DND-41 (cell line): ENCODE results near the gene OCSTAMP.

Experiments
- ATAC-seq: fragments of 200-7000 bp; cut with Tn5 transposase; 3 replicates; pipeline ENCODE4 v1.9.1; 2021; ENCODE audit warnings: low read depth; ENCODE audit not compliant: insufficient read depth
- DNase-seq: peaks from one replicate; pipeline ENCODE4 v3.0.0-alpha.2; 2020
- H2AFZ ChIP-seq: 2 replicates; pipeline ENCODE4 v1.6.0; 2012; ENCODE audit warnings: low read depth, low read length
- H3K27ac ChIP-seq: 2 replicates; pipeline ENCODE4 v1.5.1; 2012; ENCODE audit warnings: low read length, inconsistent platforms
- H3K27me3 ChIP-seq: fragments of 200-600 bp; sonication (generic); 2 replicates; pipeline ENCODE4 v1.6.0; 2012; ENCODE audit warnings: low read length, mild to moderate bottlenecking, inconsistent platforms; ENCODE audit not compliant: insufficient read depth, poor library complexity
- H3K36me3 ChIP-seq: 2 replicates; pipeline ENCODE4 v1.5.1; 2012; ENCODE audit warnings: low read length, inconsistent platforms; ENCODE audit not compliant: insufficient read depth
- H3K4me1 ChIP-seq: 2 replicates; pipeline ENCODE4 v1.5.1; 2012; ENCODE audit warnings: mild to moderate bottlenecking, low read length; ENCODE audit not compliant: insufficient read depth
- H3K4me2 ChIP-seq: 2 replicates; pipeline ENCODE4 v1.6.0; 2012; ENCODE audit warnings: mild to moderate bottlenecking, moderate library complexity, low read length, inconsistent platforms; ENCODE audit not compliant: insufficient read depth
- H3K4me3 ChIP-seq, 2 experiments: fragments of 200-600 bp in 1 of 2; shearing (Covaris generic) in 1 of 2; 2 replicates each; pipeline ENCODE4 v1.5.1; 2012 to 2016; ENCODE audit warnings: inconsistent platforms in 2 of 2, low read length in 2 of 2, mild to moderate bottlenecking in 2 of 2, low read depth in 1 of 2, moderate library complexity in 1 of 2
- H3K79me2 ChIP-seq: 2 replicates; pipeline ENCODE4 v1.6.0; 2012; ENCODE audit warnings: low read length, inconsistent platforms; ENCODE audit not compliant: insufficient read depth
- H3K9ac ChIP-seq: 2 replicates; pipeline ENCODE4 v1.6.0; 2012; ENCODE audit warnings: low read depth, mild to moderate bottlenecking, inconsistent platforms, low read length, moderate library complexity
- H3K9me3 ChIP-seq: 2 replicates; pipeline ENCODE4 v1.5.1; 2012; ENCODE audit warnings: low read length, moderate library complexity, mild to moderate bottlenecking, inconsistent platforms; ENCODE audit not compliant: insufficient read depth, severe bottlenecking
- H4K20me1 ChIP-seq: 2 replicates; pipeline ENCODE4 v1.6.0; 2012; ENCODE audit warnings: low read length; ENCODE audit not compliant: insufficient read depth
- EZH2 ChIP-seq: IDR thresholded peaks from 3 replicates; pipeline ENCODE4 v1.6.1; 2012; ENCODE audit warnings: borderline replicate concordance, low read depth, mild to moderate bottlenecking, moderate library complexity, low read length, inconsistent platforms; ENCODE audit not compliant: severe bottlenecking
- TF ChIP-seq, protein P1 (sequence below): IDR thresholded peaks from 2 replicates; pipeline ENCODE4 v1.5.1; 2012; ENCODE audit warnings: borderline replicate concordance, low read length, moderate library complexity, mild to moderate bottlenecking; ENCODE audit not compliant: poor library complexity, severe bottlenecking; ENCODE audit errors: extremely low read depth

Gene OCSTAMP

DNA sequence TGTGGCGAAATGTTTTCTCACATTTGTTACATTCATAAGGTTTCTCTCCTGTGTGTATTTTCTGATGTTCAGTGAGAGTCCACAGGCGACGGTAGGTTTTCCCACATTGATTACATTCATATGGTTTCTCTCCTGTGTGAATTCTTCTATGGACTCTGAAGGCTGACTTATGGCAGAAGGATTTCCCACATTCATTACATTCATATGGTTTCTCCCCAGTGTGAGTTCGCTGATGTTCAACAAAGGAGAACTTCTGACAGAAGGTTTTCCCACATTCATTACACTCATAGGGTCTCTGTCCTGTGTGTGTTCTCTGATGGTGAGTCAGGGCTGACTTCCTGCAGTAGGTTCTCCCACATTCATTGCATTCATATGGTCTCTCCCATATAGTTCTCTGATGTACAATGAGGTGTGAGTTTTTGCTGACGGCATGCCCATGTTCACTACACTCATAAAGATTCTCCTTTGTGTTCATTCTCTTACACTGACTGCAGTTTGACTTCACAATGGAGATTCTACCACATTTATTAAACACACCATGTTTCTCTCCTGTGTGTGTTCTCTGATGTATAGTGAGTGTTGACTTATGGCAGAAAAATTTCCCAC is 49.0 kb downstream of the OCSTAMP start:
- Histone ChIP-seq H3K79me2 (no peaks in the 10 kb centered on the region), H3K4me2 (no peak overlapping the region), H3K9me3 (peaks cover 14% of the 10 kb centered on the region), H3K36me3 (no peaks in the 10 kb centered on the region), H3K4me3 (no peak overlapping the region), H2AFZ (no peak overlapping the region), H4K20me1 (no peaks in the 10 kb centered on the region), H3K27me3 (peaks cover 2% of the 10 kb centered on the region), H3K4me1 (no peaks in the 10 kb centered on the region), H3K27ac (no peak overlapping the region), H3K9ac (no peak overlapping the region)
- TF ChIP-seq, protein P1, sequence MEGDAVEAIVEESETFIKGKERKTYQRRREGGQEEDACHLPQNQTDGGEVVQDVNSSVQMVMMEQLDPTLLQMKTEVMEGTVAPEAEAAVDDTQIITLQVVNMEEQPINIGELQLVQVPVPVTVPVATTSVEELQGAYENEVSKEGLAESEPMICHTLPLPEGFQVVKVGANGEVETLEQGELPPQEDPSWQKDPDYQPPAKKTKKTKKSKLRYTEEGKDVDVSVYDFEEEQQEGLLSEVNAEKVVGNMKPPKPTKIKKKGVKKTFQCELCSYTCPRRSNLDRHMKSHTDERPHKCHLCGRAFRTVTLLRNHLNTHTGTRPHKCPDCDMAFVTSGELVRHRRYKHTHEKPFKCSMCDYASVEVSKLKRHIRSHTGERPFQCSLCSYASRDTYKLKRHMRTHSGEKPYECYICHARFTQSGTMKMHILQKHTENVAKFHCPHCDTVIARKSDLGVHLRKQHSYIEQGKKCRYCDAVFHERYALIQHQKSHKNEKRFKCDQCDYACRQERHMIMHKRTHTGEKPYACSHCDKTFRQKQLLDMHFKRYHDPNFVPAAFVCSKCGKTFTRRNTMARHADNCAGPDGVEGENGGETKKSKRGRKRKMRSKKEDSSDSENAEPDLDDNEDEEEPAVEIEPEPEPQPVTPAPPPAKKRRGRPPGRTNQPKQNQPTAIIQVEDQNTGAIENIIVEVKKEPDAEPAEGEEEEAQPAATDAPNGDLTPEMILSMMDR, result no peak
- no peak for TF ChIP-seq EZH2
- no peak for DNase-seq
- ATAC-seq, result no peak

DNA sequence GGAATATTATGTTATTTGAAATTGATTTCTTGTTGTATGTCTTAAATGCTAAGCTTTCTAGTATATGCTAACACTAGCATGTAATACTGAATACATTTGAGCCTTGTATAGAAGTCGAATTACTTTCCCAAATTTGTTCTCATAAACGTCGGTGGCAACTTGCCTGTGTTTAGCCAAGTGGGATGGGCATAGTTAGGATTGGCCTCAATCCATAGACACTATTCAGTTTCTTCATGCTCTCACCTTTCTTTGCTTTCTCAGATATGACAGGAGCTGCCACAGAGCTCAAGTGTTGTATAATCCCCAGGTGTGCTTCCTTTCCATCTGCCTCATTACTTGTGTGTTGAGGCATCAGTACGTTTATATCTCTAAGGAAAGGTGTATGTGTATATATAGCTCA is 56.4 kb downstream of the OCSTAMP start:
- Histone ChIP-seq H3K4me2 (no peak overlapping the region), H3K36me3 (no peaks in the 10 kb centered on the region), H2AFZ (no peak overlapping the region), H3K27me3 (peaks cover 29% of the 10 kb centered on the region), H3K27ac (no peak overlapping the region), H3K4me1 (no peaks in the 10 kb centered on the region), H4K20me1 (no peaks in the 10 kb centered on the region), H3K4me3 (no peak overlapping the region), H3K79me2 (no peaks in the 10 kb centered on the region), H3K9me3 (no peaks in the 10 kb centered on the region), H3K9ac (no peak overlapping the region)
- no peak for TF ChIP-seq EZH2
- TF ChIP-seq, protein P1, result no peak
- ATAC-seq (no peak), DNase-seq (no peak)

DNA sequence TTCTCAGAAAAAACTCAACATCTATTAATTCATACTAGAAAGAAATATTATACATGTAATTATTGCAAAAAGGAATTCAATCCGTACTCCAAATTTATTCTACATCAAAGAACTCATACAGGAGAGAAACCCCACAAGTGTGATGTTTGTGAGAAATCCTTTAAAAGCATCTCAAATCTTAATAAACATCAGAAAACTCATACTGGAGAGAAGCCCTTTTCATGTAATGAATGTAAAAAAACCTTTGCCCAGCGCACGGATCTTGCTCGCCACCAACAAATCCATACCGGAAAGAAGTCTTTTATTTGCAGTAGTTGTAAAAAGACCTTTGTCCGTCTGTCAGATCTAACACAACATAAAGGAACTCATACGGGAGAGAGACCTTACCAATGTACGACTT is 59.1 kb downstream of the OCSTAMP start:
- Histone ChIP-seq H3K27me3 (peaks cover 31% of the 10 kb centered on the region), H3K4me2 (no peak overlapping the region), H3K9me3 (no peaks in the 10 kb centered on the region)

More for the DNA sequence above, 59.1 kb downstream of the OCSTAMP start:
- H3K79me2 ChIP-seq, result no peaks in the 10 kb centered on the region
- H3K9ac ChIP-seq, result no peak overlapping the region
- H3K4me3 ChIP-seq, result no peak overlapping the region
- H3K36me3 ChIP-seq, result no peaks in the 10 kb centered on the region
- ATAC-seq (no peak), DNase-seq (no peak)
- H3K4me1 ChIP-seq, result no peaks in the 10 kb centered on the region
- no peaks in the 10 kb centered on the region for H4K20me1 ChIP-seq
- TF ChIP-seq, protein P1, result no peak
- no peak for TF ChIP-seq EZH2
- H2AFZ ChIP-seq, result no peak overlapping the region
- H3K27ac ChIP-seq, result no peak overlapping the region
